Fibroblast of the aortic adventitia (primary cell): ENCODE results near the gene SYCP1. TPM values are rescaled to one million over a fixed set of nuclear protein-coding genes. Genes with fewer than 3 reads are reported as not detected.

ENCODE experiments used
- total RNA-seq: library from RNA; depleted of rRNA; stranded (reverse); fragments of >200 nt; gene quantifications from 2 replicates; pipeline ENCODE4 v1.2.3, GENCODE V29; 2012; ENCODE audit warnings: low replicate concordance

Gene SYCP1
- total RNA-seq, 1 donor: not detected

Other genes with a start within 250 kb of the SYCP1 start
- 4.8 and 5.3 TPM in 2 replicates for gene DENND2C, start 184.8 kb upstream of the SYCP1 start, total RNA-seq
- not detected in 2 replicates for gene AMPD1, start 159.3 kb upstream of the SYCP1 start, total RNA-seq
- gene NRAS, start 138.1 kb upstream of the SYCP1 start, total RNA-seq: 27.1 and 80.1 TPM in 2 replicates
- 670 and 845 TPM in 2 replicates for gene CSDE1, start 96.9 kb upstream of the SYCP1 start, total RNA-seq
- gene SIKE1, start 74.2 kb upstream of the SYCP1 start, total RNA-seq: 37.4 and 57.4 TPM in 2 replicates
- gene TSHB, start 175.0 kb downstream of the SYCP1 start, total RNA-seq: not detected in 2 replicates
- 0.18 and 2.5 TPM in 2 replicates for gene TSPAN2, start 234.6 kb downstream of the SYCP1 start, total RNA-seq